Panc1 (cell line): Measurements from ENCODE around the gene ZNF689. TPM values are rescaled to one million over a fixed set of nuclear protein-coding genes. Genes with fewer than 3 reads are reported as not detected.
A peak's percentile ranks its signal among the peaks of the same experiment; 100 is the strongest.

Experiments
- ATAC-seq: fragments of 200-7000 bp; cut with Tn5 transposase; 2 replicates; pipeline ENCODE4 v1.9.1; 2020; ENCODE audit warnings: mild to moderate bottlenecking, moderate library complexity
- BruUV-seq: library from RNA; stranded (reverse); fragments of 400-500 nt; replicated peaks from 2 replicates; lab custom pipeline; 2021; lab: Mats Ljungman, UMichigan
- CTCF ChIA-PET: fragments of 300-600 bp; sonication (Branson Sonifier 250); formaldehyde crosslinking; loops from one replicate; lab custom pipeline; 2022; ENCODE audit warnings: antibody characterized with exemption; lab: Charles Lee
- POLR2A ChIA-PET: fragments of 300-600 bp; sonication (Branson Sonifier 250); formaldehyde crosslinking; loops from one replicate; lab custom pipeline; 2022; ENCODE audit warnings: antibody characterized with exemption; lab: Charles Lee
- DNase-seq: peaks from one replicate; pipeline ENCODE4 v3.0.0-alpha.2; 2010; ENCODE audit warnings: low read depth, low spot score
- H3K27ac ChIP-seq: 2 replicates; pipeline ENCODE4 v1.5.1; 2011; ENCODE audit warnings: mild to moderate bottlenecking, low read length, inconsistent platforms
- H3K27me3 ChIP-seq: fragments of 200-500 bp; sonication (Bioruptor generic); 2 replicates; pipeline ENCODE4 v1.6.0; 2014; ENCODE audit warnings: low read length, inconsistent platforms; ENCODE audit not compliant: control insufficient read depth, insufficient read depth
- H3K36me3 ChIP-seq: fragments of 200-500 bp; sonication (Bioruptor generic); 2 replicates; pipeline ENCODE4 v1.5.1; 2014; ENCODE audit warnings: inconsistent platforms, mild to moderate bottlenecking, low read length, moderate library complexity; ENCODE audit not compliant: control insufficient read depth, insufficient read depth
- H3K4me1 ChIP-seq: 2 replicates; pipeline ENCODE4 v1.5.1; 2011; ENCODE audit warnings: inconsistent platforms, mild to moderate bottlenecking, low read length, moderate library complexity; ENCODE audit not compliant: control insufficient read depth, insufficient read depth
- H3K4me3 ChIP-seq, 2 experiments: 2 replicates each; pipeline ENCODE4 v1.5.1; 2011 to 2012; ENCODE audit warnings: low read depth in 2 of 2, low read length in 2 of 2, mild to moderate bottlenecking in 2 of 2, inconsistent platforms in 1 of 2, moderate library complexity in 1 of 2
- H3K9me3 ChIP-seq: fragments of 200-500 bp; sonication (Bioruptor generic); 2 replicates; pipeline ENCODE4 v1.5.1; 2014; ENCODE audit warnings: low read depth, mild to moderate bottlenecking, inconsistent platforms, low read length, moderate library complexity; ENCODE audit not compliant: control insufficient read depth, insufficient read depth
- POLR2AphosphoS5 ChIP-seq: IDR thresholded peaks from 2 replicates; pipeline ENCODE4 v1.6.1; 2012; ENCODE audit warnings: mild to moderate bottlenecking, low read depth, low read length, moderate library complexity
- SIN3A ChIP-seq: IDR thresholded peaks from 2 replicates; pipeline ENCODE4 v1.6.1; 2012; ENCODE audit warnings: low read depth, mild to moderate bottlenecking, low read length, moderate library complexity, borderline replicate concordance; ENCODE audit not compliant: insufficient read depth
- TCF7L2 ChIP-seq: IDR thresholded peaks from 2 replicates; pipeline ENCODE4 v1.6.1; 2011; ENCODE audit warnings: mild to moderate bottlenecking, low read depth, low read length, inconsistent platforms
- in situ Hi-C: cut with HindIII; loops from 2 replicates; pipeline ENCODE4 v1.10.0; 2016; ENCODE audit warnings: low sequenced_read_pairs, low pct_unique_long_range_greater_than_20kb
- intact Hi-C: fragments of 100-400 bp; cut with micrococcal nuclease; formaldehyde crosslinking; loops from one replicate; pipeline ENCODE4 v1.10.0; 2022; ENCODE audit not compliant: unreplicated experiment
- total RNA-seq: library from RNA; stranded (reverse); gene quantifications from one replicate; pipeline ENCODE4 v1.2.1, GENCODE V29; 2021; ENCODE audit not compliant: unreplicated experiment
- TF ChIP-seq, protein P1 (sequence below): fragments of 450-650 bp; IDR thresholded peaks from 2 replicates; pipeline ENCODE4 v1.5.1; 2017; ENCODE audit warnings: mild to moderate bottlenecking
- TF ChIP-seq, protein P2 (sequence below), 2 experiments: IDR thresholded peaks; 2 replicates each; pipeline ENCODE4 v1.6.1; 2011 to 2012; ENCODE audit warnings: low read depth in 2 of 2, control low read depth in 1 of 2, low read length in 1 of 2, mild to moderate bottlenecking in 1 of 2, moderate library complexity in 1 of 2; ENCODE audit not compliant: insufficient read depth in 1 of 2

ZNF689 gene
- total RNA-seq, 1 experiment from 2014 or later: 16.5 TPM

DNA sequence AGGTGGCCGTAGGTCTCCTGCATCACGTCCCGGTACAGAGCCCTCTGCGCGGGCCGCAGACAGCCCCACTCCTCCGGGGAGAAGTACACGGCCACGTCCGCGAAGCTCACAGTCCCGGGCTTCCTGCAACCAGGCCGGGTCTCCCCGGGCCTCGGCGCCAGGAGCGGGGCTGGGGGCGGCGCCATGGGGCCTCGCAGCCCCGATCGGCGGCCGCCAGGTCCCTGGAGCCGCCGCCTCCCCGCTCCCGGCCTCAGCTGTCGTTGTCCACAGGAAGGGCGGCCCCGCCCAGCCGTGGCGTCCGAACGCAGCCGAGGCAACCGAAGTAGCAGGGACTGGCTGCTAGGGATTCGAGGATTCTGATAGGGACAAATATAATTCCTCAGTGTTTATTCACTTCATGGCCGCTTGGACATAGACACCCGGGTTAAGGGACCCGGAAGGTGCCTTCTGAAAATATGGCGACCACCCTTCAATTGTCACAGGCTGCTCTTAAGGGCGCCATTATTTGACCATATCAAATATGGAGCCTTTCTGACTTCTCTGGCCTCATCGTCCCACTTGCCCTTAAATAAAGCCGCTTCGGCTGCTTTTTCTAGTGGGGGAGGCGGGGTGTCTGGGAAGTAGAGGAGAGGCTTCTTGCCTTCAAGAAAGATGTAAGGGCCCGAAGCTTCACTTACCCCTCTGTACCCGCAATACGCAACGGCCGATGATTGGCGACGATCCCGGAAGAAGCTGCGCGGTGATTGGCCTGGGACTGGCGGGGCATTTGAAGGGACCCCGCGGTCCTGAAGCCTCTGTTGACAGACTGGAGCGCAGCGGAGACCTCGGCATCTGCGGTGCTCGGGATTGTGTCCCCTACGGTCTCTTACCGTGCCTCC is 38.5 kb downstream of the ZNF689 start, which contains the start of gene ZNF688:
ZNF688 (minus strand) TSS at position 270 of the 878 bp plus-strand sequence; CDS start at position 185, 85 bp downstream.
- H3K4me3 ChIP-seq: peak within 1 kb of the TSS; percentile 66 to 89
- peak; percentile 93 for ATAC-seq
- ChIA-PET POLR2A (interaction anchor here (0.5 to 1.4 kb wide), 2 partner anchors 13 to 21 kb away, joined by 4 to 13 read pairs; partner anchors contain the start of gene ZNF764), CTCF (interaction anchor here (1.2 kb wide), 1 partner anchor 66 kb away, joined by 4 read pairs; no protein-coding TSS in a partner anchor)
- TF ChIP-seq, protein P1, sequence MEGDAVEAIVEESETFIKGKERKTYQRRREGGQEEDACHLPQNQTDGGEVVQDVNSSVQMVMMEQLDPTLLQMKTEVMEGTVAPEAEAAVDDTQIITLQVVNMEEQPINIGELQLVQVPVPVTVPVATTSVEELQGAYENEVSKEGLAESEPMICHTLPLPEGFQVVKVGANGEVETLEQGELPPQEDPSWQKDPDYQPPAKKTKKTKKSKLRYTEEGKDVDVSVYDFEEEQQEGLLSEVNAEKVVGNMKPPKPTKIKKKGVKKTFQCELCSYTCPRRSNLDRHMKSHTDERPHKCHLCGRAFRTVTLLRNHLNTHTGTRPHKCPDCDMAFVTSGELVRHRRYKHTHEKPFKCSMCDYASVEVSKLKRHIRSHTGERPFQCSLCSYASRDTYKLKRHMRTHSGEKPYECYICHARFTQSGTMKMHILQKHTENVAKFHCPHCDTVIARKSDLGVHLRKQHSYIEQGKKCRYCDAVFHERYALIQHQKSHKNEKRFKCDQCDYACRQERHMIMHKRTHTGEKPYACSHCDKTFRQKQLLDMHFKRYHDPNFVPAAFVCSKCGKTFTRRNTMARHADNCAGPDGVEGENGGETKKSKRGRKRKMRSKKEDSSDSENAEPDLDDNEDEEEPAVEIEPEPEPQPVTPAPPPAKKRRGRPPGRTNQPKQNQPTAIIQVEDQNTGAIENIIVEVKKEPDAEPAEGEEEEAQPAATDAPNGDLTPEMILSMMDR: no peak
- no peak; the same call in 1 of the 2 replicates for TF ChIP-seq POLR2AphosphoS5
- TF ChIP-seq, protein P2, sequence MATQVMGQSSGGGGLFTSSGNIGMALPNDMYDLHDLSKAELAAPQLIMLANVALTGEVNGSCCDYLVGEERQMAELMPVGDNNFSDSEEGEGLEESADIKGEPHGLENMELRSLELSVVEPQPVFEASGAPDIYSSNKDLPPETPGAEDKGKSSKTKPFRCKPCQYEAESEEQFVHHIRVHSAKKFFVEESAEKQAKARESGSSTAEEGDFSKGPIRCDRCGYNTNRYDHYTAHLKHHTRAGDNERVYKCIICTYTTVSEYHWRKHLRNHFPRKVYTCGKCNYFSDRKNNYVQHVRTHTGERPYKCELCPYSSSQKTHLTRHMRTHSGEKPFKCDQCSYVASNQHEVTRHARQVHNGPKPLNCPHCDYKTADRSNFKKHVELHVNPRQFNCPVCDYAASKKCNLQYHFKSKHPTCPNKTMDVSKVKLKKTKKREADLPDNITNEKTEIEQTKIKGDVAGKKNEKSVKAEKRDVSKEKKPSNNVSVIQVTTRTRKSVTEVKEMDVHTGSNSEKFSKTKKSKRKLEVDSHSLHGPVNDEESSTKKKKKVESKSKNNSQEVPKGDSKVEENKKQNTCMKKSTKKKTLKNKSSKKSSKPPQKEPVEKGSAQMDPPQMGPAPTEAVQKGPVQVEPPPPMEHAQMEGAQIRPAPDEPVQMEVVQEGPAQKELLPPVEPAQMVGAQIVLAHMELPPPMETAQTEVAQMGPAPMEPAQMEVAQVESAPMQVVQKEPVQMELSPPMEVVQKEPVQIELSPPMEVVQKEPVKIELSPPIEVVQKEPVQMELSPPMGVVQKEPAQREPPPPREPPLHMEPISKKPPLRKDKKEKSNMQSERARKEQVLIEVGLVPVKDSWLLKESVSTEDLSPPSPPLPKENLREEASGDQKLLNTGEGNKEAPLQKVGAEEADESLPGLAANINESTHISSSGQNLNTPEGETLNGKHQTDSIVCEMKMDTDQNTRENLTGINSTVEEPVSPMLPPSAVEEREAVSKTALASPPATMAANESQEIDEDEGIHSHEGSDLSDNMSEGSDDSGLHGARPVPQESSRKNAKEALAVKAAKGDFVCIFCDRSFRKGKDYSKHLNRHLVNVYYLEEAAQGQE (IDR thresholded peaks at IDR 0.05; ENCODE audit: insufficient read depth in 1 of 2, low read depth in 2 of 2, low read length in 1 of 2): no peak
- peak; percentile 96 for TF ChIP-seq TCF7L2
- peak; percentile 100 for TF ChIP-seq SIN3A
- peaks cover 9% of the 10 kb centered on the region for H3K4me1 ChIP-seq
- no TSS peak for BruUV-seq
- in situ Hi-C loops: no loop called here
- H3K27me3 ChIP-seq: no peaks in the 10 kb centered on the region
- H3K27ac ChIP-seq: peak within 1 kb of the TSS; percentile 94
- no peaks in the 10 kb centered on the region for H3K36me3 ChIP-seq
- intact Hi-C loops: no loop called here
- DNase-seq: peak; percentile 81
- H3K9me3 ChIP-seq: no peaks in the 10 kb centered on the region

DNA sequence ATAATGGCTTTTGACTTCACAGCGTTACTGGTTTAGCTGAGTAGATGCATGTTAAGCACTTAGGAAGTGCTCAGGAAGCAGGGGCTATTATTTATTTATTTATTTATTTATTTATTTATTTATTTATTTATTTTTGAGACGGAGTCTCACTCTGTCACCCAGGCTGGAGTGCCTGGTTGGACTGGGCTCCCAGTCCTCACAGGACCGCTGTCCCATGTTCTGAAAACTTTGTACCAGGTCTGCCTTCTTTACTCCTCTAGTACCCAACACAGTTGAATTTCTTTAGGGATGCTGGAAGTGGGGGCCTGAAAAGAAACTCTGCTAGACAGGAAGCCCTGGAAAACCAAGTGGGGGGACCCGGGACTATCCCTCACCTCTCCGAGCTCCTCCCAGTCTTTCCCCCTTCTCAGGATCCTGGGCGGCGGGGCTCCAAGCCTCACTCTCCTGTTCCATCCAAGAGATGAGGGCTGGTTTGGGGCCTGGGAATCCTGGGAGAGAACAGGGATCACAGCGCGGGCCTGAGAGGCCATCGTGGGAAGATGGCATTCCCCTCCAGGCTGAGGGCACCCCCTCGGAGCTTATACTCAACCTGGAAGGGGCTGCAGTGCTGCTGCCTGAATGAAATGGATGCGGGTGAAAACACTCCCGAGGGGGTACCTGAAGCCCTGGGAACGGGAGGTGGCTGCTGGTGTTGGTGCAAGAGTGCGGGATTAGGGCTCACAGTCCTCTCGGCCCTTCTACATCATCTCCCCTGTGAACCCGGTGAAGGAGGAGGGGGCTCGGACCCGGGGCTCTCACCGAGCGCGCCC is 39.3 kb downstream of the ZNF689 start:
- no TSS peak for BruUV-seq
- no peaks in the 10 kb centered on the region for H3K9me3 ChIP-seq
- TF ChIP-seq, protein P2 (IDR thresholded peaks at IDR 0.05; ENCODE audit: insufficient read depth in 1 of 2, low read depth in 2 of 2, low read length in 1 of 2): peak; percentile 72 to 75
- no peak for TF ChIP-seq SIN3A
- in situ Hi-C loops: no loop called here
- peak; percentile 1; the same call in 1 of the 2 replicates for ATAC-seq
- peak overlapping the region; percentile 94 for H3K27ac ChIP-seq
- ChIA-PET POLR2A (interaction anchor here (1.4 kb wide), 1 partner anchor 12 kb away, joined by 4 read pairs; the partner anchor contains the start of gene ZNF764), CTCF (interaction anchor here (1.2 kb wide), 1 partner anchor 67 kb away, joined by 4 read pairs; no protein-coding TSS in a partner anchor)
- H3K4me1 ChIP-seq: peaks cover 9% of the 10 kb centered on the region
- DNase-seq: no peak
- no peaks in the 10 kb centered on the region for H3K36me3 ChIP-seq
- H3K4me3 ChIP-seq: peak overlapping the region; percentile 66 to 89
- intact Hi-C loops: no loop called here
- no peaks in the 10 kb centered on the region for H3K27me3 ChIP-seq
